Cardiac septum (tissue), 1 donor: ENCODE results near the gene KLHL8. TPM values are rescaled to one million over a fixed set of nuclear protein-coding genes. Genes with fewer than 3 reads are reported as not detected.
A peak's percentile ranks its signal among the peaks of the same experiment; 100 is the strongest.
"Not testable (repeated sequence)": the region's sequence is repeated elsewhere in the genome, so short reads cannot be mapped to it uniquely, and the experiment has no call there.

Experiments used
- DNase-seq: peaks from one replicate; pipeline ENCODE4 v3.0.0-alpha.2; 2020; ENCODE audit warnings: low spot score
- intact Hi-C: fragments of 100-400 bp; cut with DNase I; formaldehyde crosslinking; loops from one replicate; pipeline ENCODE4 v1.14.0; 2022
- total RNA-seq: library from RNA; stranded (reverse); fragmentation: NEBNext Ultra II Directional; extraction: Animal tissue kit (Norgen Biotek cat#: 25700); gene quantifications from one replicate; pipeline ENCODE4 v1.2.1, GENCODE V29; 2021
- donor health status: DM: no; HTN: no; CAD: no.

Gene KLHL8
- total RNA-seq, 1 donor from 2014 or later: 11.2 TPM

DNA sequence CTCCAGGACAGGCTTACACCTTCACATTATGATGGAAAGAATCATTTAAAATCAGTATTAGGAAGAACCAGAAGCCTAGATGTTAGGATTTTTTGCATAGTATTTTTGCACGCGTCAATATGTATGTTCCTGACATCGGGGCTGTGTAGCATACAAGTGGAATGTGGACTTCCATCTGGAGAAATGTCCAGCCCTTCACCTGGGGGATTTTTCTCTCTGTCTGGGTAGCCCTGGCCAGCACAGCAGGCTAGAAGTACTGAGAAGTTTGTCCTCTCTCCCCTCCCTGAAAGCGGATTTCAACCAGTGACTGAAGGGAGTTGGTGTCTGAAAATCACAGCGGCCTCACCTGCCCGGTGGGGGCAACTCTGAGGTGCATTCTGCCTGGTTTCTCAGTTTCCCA is 10.4 kb upstream of the KLHL8 start:
- no peak for DNase-seq
- intact Hi-C loops: no loop called here

DNA sequence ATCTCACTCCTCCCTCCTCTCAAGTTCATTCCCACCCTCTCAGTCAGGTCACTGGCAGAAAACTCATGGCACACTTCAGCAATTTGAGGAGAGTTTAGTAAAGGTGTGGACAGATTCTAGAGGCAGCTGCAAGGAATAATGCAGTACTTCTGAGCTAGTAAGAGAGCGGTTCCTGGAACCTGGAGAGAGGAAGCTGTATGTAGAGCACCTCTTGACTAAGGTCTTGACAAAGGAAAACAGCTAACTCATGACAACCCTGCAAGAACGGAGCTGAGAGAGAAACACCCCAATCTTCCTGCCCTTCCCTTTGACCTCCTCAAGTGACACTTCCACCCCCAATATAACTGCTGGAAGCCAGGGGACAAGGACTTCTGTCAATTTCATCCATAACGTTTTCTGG is 9.6 kb upstream of the KLHL8 start:
- intact Hi-C loops: no loop called here
- DNase-seq: no peak

DNA sequence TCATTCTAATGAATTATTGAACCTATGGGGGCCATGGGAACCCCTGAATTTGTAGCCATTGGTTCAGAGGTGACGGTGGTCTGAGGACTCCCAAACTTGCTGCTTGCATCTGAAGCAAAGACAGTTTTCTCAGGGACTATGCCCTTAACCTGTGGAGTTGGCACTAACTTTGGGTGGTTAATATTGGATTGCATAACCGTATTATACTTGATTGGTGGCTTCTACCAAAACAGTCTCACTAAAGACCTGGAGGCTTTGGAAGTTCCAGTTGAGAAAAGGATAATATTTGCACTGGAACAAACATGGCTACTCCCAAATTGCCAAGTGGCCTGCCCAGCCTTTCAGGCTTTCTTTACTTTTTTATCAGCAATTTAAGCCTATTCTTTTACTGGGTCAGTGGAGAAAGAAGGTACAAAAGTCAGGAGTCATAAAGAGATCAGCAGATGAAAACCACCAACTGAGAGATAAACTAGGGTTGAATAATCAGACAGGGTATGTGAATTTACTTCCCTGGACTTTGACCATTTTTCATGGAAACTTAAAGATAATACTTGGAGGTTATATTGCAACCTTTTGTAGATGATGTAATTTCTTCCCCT is 7.9 kb upstream of the KLHL8 start:
- intact Hi-C loops: no loop called here
- no peak for DNase-seq

DNA sequence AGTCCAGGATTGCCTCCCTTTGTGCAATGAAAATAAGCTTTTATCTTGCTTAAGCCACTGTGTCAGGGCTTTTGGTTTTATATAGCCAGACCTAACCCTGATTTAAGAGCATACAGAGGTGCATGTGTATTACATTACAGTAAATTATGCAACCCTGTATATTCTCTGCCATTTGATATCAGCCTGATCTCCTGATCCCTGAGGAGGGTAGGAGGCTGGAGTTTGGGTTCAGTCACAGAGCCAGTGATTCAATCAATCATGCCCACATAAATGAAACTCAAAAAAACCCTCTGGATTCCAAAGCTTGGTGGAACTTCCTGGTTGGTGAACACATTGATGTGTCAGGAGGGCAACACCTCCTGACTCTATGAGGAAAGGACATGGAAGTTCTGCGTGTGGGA is 7.3 kb upstream of the KLHL8 start:
- intact Hi-C loops: no loop called here
- DNase-seq: no peak

DNA sequence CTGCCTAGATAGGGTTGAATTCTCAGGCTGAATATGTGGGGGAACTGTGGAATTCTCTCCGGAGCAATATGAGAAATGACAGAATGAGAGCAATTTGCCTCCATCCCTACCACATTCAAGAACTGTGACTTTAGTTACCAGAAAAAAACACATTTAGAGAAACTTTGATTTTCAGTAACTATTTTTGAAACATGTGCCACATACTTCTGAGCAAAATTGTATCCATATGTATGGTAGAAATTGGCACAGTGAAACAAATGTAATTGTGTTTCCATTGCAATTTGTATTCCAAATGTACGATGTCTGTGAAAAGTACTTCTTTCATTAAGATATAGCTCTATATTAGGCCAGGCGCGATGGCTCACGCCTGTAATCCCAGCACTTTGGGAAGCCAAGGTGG is 5.5 kb upstream of the KLHL8 start:
- intact Hi-C loops: no loop called here

DNA sequence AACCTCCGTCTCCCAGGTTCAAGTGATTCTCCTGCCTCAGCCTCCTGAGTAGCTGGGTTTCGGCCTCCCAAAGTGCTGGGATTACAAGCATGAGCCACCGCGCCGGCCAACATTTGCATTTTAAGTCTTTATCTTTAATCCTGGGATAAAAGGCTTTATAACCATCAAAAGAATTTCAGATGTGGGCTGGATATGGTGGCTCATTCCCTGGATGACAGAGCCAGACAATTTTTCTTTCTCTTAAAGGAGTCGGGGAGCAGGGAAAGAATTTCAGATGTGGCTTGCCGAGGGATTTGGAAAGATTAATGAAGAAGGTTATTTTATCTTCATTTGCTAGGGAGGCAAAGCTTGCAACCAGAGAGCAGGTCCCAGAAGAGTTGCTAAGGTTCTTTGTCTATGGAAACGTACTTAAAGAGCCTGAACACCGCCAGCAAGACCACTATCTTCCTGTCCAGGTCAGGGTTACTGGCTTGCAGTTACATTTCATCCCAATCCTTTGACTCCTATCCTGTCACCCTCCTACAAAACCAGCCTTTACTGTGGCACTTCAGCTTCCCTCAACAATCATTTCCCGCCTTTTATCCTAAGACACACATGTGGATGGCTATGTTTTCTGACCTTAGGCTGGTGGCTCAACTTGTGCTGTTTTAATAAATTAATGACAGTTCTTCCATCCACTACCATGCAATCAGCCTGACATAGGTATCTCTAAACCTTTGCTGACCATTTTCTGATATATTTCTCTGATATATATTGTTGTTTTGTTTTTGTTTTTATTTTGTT is 3.9 kb upstream of the KLHL8 start:
- intact Hi-C loops: loop anchor here (5.0 kb wide), 3 partner anchors 72 to 302 kb away; no protein-coding TSS in a partner anchor
- DNase-seq: no peak

More for the DNA sequence above, 5.5 kb upstream of the KLHL8 start:
- DNase-seq: no peak

DNA sequence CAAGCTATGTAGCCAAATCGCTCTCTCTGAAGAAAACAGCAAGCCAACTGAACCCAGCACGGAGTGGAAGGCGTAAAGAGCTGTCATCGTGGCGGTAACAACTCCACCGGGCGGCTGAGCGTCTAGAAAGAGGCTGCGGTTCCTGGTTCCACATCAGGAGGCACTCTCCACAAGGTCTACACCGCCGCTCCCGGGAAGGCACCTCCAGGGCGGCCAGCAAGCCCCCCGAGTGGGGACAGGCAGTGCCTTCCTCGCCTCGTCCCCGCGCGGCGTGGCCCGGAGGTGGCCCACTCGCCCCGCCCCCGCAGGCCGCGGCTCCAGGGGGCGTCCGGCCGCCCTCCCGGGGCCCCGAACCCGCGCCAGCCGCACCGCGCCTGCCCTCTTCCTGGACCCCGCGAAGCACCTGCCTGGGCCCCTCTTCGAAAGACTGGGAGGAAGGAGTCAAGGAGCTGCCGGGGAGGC is 755 bp downstream of the KLHL8 start:
- intact Hi-C loops: loop anchor here (5.0 kb wide), 3 partner anchors 67 to 297 kb away; no protein-coding TSS in a partner anchor
- peak; percentile 81 for DNase-seq

DNA sequence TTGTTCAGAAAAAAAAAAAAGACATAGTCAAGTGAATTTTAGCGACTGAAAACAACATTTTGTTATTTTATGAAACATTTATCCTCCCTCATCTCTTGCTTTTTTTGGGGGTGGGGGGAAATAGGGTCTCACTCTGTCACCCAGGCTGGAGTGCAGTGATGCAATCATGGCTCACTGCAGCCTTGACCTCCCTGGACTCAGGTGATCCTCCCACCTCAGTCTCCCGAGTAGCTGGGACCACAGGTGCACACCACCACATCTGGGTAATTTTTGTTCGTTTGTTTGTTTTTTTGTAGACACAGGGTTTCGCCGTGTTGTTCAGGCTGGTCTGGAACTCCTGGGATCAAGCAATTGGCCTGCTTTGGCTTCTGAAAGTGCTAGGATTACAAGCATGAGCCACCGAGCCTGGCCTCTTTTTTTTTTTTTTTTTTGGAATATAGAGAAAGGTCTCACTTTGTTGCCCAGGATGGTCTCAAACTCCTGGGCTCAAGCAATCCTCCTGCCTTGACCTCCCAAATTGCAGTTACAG is 3.1 kb downstream of the KLHL8 start:
- DNase-seq, intact Hi-C loops: not testable (repeated sequence)

DNA sequence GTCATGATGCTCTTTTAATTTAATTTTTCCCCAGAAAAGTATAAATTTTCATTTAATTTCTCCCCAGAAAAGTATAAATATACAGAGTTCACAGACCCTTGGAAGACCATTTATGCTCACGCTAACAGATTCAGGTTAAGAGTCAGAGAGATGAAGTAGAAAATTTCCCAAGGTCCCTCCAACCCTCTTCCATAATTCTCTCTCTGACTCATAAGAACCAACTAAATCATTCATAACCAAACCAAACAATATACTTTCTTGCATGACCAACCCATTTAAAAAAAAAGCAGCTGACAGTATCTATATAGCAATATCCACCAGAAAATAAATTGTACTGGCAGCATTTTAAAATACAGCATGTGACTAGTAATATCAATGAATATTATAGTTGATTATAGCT is 3.9 kb downstream of the KLHL8 start:
- DNase-seq: no peak
- intact Hi-C loops: no loop called here

DNA sequence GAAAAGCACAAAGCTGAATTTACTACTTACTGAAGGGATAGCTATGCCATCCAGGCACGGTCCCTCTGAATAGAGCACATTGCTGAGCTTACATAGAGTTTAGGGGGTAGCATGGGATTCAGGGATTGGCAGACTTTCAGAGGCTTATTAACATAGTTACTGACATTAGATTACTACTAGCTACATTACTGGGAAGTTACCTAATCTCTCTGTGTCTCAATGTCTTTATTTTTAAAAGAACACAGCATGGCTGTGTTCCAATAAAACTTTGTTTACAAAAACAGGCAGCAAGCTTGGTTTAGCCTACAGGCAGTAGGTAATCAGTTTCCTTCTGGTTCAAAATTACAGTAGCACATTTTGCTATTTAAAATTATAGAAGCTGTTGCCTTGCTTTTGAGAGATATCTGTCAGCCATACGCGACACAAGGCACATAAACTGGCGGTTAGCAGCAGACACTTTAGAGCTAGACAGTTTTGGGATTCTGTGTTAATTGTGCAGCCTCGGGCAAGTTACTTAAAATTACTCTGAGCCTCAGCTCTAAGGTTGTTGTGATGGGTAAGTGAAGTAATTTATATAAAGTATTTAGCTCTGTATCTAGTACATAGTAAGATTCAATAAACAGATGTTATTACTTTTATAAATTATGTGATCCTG is 6.9 kb downstream of the KLHL8 start:
- no peak for DNase-seq
- intact Hi-C loops: no loop called here

DNA sequence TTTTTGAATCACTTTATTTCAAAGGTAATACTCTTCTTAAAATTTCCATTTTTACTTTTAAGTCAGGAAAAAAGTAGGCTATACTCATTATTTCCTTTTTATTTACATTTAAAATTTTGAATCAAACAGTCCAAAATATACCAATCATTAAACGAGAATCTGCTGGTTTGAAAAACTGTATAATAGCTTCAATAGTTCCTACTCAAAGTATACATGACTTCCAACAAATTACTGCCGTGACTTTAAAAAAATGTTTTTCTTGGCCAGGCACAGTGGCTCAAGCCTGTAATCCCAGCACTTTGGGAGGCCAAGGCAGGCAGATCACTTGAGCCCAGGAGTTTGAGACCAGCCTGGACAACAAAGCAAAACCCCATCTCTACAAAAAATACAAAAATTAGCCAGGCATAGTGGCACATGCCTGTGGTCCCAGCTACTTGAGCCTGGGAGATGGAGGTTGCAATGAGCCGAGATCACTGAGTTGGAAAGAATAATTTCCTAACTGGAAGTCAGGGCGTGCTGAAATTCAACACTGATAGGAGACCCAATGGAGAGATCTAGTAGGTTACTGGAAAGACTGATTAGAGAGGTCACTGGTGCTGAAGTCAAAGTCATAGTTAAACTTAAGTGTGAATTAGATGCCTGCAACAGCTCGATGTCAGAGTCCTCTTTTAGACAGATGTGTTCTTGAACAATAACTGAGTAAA is 9.0 kb downstream of the KLHL8 start:
- intact Hi-C loops: no loop called here
- no peak for DNase-seq

DNA sequence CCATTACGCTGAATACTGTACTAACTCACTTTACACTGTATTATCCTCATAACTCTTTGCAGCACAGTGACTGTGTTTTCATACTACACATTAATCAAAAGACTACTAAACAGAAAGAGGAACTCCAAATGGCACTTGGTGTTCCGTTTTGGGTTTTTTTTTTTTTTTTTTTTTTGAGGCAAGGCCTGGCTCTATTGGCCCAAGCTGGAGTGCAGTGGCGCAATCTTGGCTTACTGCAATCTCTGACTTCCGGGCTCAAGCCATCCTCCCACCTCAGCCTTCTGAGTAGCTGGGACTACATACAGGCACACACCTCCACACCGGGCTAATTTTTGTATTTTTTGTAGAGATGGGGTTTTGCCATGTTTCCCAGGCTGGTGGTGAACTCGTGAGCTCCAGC is 10.7 kb downstream of the KLHL8 start:
- DNase-seq: peak; percentile 90
- intact Hi-C loops: no loop called here

DNA sequence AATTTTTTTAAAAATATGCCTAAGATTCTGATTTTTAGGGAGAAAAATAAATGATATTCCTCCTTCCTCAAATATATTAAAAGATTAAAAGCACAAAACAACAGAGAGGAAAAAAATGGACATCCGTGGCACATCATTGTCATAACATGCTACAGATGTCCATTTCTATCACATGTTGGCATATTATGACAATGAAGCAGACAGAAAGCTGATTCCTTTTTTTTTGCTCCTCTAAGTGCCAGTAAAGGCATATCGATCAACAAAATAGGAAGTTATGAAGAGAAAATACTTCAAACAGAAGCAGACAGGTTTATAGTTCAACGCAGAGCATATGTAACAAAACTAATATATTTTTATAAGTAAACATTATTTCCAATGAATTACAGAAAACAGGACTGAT is 11.2 kb downstream of the KLHL8 start:
- DNase-seq: no peak
- intact Hi-C loops: no loop called here

DNA sequence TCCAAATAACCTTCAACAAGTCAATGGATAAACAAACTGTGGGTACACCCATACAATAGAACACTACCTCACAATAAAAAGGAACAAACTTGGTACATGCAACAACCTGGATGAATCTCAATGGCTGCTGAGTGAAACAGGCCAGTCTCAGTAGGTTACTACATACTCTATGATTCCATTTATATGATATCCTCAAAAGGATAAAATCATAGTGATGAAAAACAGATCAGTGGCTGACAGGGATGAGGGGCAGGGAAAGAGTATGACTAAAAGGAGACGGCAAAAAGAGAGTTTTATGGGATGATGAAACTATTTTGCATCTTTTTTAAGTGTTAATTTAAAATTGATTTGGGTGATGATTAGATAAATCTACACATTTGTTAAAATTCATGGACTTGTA is 15.9 kb downstream of the KLHL8 start:
- intact Hi-C loops: no loop called here
- no peak for DNase-seq

DNA sequence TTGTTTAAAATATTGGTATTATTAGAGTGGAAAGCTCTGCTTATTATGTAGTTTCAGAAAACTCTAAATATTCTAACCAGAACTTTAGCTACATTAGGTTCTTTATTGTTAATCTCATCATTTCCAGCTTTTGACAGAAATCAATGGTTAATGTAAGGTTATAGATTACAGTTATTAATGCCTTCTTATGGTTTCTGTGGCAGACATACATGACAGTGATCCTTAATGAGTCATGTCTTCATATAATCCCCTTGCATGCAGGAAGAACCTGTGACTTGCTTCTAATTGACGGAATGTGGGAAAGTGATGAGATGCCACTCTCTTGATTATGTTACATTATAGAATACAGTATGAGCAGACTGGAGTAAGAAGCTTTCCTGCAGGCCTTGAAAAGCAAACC is 23.5 kb downstream of the KLHL8 start:
- intact Hi-C loops: no loop called here
- DNase-seq: no peak

DNA sequence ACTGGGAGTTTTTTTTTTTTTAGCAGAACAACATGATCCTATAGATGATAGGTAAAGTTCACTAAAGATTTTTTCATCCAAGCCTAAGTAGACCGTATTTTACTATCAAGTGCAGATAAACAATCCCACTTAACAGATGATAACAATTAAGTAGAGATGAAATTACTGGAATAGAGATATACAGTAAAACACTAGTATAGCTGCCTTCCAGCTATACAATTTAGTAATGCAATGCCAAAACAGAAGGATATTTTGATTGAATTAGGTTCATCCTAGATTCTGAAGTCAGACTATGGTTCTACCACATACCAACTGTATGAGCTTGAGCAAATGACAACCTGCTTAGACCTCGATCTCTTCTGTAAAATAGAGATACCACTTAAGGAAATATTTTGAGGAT is 24.3 kb downstream of the KLHL8 start:
- no peak for DNase-seq
- intact Hi-C loops: no loop called here

DNA sequence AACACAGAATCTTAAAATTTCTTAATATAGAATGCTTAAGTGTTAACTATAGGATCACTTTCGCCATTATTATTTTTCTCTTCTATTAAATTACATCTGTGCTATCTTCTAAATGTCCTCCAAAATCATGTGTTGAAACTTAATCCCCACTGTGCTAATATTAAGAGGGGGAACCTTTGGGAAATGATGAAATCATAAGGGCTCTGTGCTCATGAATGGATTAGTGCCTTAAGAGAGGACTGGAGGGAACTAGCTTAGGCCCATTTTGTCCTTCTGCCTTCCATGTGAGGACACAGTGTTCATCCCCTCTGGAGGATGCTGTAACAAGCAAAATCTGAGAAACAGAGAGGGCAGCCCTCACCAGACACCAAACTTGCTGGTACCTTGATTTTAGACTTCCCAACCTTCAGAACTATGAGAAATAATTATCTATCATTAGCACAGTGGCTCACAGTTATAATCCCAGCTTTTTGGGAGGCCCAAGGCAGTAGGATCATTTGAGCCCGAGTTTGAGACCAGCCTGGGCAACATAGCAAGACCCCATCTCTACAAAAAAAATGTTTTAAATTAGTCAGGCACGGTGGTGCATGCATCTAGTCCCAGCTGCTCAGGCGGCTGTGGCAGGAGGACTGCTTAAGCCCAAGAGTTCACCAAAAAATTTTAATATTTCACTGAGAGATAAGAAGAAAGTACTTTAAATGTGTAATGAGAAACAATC is 26.3 kb downstream of the KLHL8 start:
- no peak for DNase-seq
- intact Hi-C loops: no loop called here

DNA sequence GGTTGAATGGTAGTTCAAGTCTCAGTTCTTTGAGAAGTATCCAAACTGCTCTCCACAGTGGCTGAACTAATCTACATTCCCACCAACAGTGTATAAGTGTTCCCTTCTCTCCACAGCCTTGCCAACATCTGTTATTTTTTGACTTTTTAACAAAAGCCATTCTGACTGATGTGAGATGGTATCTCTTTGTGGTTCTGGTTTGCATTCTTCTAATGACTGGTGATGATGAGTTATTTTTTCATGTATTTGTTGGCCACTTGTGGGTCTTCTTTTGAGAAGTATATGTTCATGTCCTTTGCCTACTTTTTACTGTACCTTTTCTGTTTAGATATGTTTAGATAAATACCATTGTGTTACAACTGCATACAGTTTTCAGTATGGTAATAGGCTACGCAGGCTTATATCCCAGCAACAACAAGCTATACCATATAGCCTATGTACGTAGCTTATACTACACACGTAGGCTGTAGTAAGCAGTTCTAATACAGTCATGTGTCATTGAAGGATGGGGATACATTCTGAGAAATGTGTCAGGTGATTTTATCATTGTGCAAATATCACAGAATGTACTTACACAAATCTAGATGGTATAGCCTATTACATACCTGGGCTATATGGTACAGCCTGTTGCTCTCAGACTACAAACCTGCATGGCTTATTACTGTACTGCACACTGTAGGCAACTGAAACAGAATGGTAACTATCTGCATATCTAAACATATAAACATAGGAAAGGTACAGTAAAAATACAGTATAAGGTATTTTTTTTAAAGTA is 28.1 kb downstream of the KLHL8 start:
- intact Hi-C loops: no loop called here
- DNase-seq: no peak

DNA sequence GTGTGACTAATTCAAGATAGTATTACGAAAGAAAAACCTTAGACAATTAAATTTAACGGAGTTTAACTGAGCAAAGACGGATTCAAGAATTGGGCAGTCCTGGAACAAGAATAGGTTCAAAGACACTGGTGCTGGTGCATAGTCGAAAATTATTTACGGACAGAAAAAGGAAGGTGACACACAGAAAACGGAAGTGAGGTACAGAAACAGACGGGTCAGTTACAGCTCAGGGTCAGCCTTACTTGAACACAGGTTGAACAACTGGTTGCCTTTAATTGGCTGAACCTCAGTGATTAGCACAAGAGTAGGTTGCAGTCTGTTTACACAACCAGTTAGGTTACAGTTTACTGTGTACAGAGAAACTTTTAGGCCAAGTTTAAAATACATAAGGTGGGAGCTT is 31.5 kb downstream of the KLHL8 start:
- intact Hi-C loops: no loop called here
- no peak for DNase-seq
